Measurements from ENCODE around the gene COL4A1.

GRCh38 chr13:110297766-110298504 is 9.0 kb downstream of the COL4A1 start:
- TF ChIP-seq EZH2 (IDR thresholded peaks at IDR 0.05; ENCODE audit: insufficient read depth, poor library complexity, severe bottlenecking) (no peak), EZH2phosphoT487 (IDR thresholded peaks at IDR 0.05; ENCODE audit: insufficient read depth, low read depth) (no peak)

Measured in GM23248 (cell line).